Peyer's patch (tissue), 4 donors: ENCODE measurements around the gene GOLIM4. TPM values are rescaled to one million over a fixed set of nuclear protein-coding genes. Genes with fewer than 3 reads are reported as not detected.

Source experiments
- DNase-seq, 3 donors: peaks; one replicate each; pipeline ENCODE4 v3.0.0-alpha.2; 2017 to 2019
- H3K27ac ChIP-seq, 4 donors: fragments of 200-600 bp; sonication (generic); one replicate each; pipeline ENCODE4 v1.5.1; 2016 to 2019
- H3K27me3 ChIP-seq, 2 donors: fragments of 200-600 bp; sonication (generic); one replicate each; pipeline ENCODE4 v1.5.1; 2019
- H3K36me3 ChIP-seq, 3 donors: fragments of 200-600 bp; sonication (generic); one replicate each; pipeline ENCODE4 v1.5.1; 2016 to 2019
- H3K4me1 ChIP-seq, 4 donors: fragments of 200-600 bp; sonication (generic); one replicate each; pipeline ENCODE4 v1.5.1; 2016 to 2019
- H3K4me3 ChIP-seq, 4 donors: fragments of 200-600 bp; sonication (generic); 1 replicate in 3 of 4; 2 replicates in 1 of 4; pipeline ENCODE4 v1.5.1; 2016 to 2019; ENCODE audit warnings: mild to moderate bottlenecking in 1 of 4
- H3K9me3 ChIP-seq, 4 donors: fragments of 200-600 bp; sonication (generic); one replicate each; pipeline ENCODE4 v1.5.1; 2016 to 2019; ENCODE audit warnings: mild to moderate bottlenecking in 1 of 4
- POLR2A ChIP-seq, 2 donors: fragments of 450-650 bp; IDR thresholded peaks; one replicate each; pipeline ENCODE4 v1.5.1; 2017; ENCODE audit warnings: antibody characterized with exemption in 2 of 2, mild to moderate bottlenecking in 2 of 2, moderate library complexity in 2 of 2
- total RNA-seq, 4 donors: library from RNA; depleted of rRNA; stranded (reverse); fragments of >200 nt; gene quantifications; one replicate each; pipeline ENCODE4 v1.1.0, GENCODE V29; 2016
- TF ChIP-seq, protein P1 (sequence below), 6 experiments: fragments of 450-650 bp in 4 of 6; fragments of 200-600 bp in 2 of 6; sonication (generic) in 1 of 6; IDR thresholded peaks; one replicate each; pipeline ENCODE4 v1.5.1; 2017 to 2019; ENCODE audit warnings: antibody characterized with exemption in 6 of 6, mild to moderate bottlenecking in 3 of 6, moderate library complexity in 1 of 6

The GOLIM4 gene
- total RNA-seq, 4 donors from 2014 or later: 102 to 186 (median 139) TPM

DNA sequence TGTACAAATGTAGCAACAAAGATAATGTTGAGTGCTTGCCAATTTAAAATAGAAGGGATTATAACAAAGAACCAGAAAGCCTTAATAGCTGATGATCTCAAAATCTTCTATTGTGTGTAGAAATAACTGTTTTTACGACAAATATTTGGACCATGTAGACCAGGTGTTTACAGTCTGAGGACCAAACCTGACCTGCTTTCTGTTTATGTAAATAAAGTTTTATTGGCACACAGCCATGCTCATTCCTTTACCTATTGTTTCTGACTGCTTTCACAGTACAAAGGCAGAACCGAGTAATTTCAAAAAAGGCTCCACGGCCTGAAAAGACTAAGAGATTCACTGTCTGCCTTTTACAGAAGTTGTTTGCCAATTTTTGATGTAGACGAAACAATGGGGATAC, 91.8 kb downstream of the GOLIM4 start:
- peak overlapping the region in 1 of 4 donors; percentile 69 for H3K27ac ChIP-seq
- TF ChIP-seq, protein P1, sequence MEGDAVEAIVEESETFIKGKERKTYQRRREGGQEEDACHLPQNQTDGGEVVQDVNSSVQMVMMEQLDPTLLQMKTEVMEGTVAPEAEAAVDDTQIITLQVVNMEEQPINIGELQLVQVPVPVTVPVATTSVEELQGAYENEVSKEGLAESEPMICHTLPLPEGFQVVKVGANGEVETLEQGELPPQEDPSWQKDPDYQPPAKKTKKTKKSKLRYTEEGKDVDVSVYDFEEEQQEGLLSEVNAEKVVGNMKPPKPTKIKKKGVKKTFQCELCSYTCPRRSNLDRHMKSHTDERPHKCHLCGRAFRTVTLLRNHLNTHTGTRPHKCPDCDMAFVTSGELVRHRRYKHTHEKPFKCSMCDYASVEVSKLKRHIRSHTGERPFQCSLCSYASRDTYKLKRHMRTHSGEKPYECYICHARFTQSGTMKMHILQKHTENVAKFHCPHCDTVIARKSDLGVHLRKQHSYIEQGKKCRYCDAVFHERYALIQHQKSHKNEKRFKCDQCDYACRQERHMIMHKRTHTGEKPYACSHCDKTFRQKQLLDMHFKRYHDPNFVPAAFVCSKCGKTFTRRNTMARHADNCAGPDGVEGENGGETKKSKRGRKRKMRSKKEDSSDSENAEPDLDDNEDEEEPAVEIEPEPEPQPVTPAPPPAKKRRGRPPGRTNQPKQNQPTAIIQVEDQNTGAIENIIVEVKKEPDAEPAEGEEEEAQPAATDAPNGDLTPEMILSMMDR (IDR thresholded peaks at IDR 0.05): no peak
- H3K27me3 ChIP-seq: no peaks in the 10 kb centered on the region
- peaks cover 0 to 9% (median 0%) of the 10 kb centered on the region in 3 donors for H3K36me3 ChIP-seq
- H3K4me3 ChIP-seq: no peak overlapping the region
- DNase-seq: no peak
- peaks cover 0 to 5% (median 0%) of the 10 kb centered on the region in 4 donors for H3K4me1 ChIP-seq
- no peaks in the 10 kb centered on the region for H3K9me3 ChIP-seq

DNA sequence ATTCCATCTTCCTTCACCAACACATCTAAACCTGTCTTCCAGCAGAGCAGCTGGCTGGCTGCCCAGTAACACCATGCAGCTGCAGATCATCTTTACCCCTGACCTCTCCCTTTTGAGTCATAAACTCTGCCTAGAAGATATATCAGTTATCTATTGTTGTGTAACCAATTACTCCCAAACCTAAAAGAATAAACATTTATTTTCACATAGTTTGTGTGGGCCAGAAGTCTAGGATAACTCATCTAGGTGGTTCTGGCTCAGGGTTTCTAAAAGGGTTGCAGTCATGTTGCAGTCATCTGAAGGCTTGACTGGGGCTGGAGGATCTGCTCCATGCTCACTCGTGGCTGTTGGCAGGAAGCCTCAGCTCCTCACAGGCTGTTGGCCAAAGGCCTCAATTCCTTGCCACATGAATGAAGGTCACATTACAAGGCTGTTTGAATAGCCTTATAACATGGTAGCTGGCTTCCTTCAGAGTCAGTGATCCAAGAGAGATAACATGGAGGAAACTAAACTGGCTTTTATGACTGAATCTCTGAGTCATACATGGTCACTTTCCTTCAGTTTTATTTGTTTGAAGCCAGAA, 92.8 kb downstream of the GOLIM4 start:
- peaks cover 0 to 5% (median 0%) of the 10 kb centered on the region in 4 donors for H3K4me1 ChIP-seq
- no peak for TF ChIP-seq POLR2A (IDR thresholded peaks at IDR 0.05)
- TF ChIP-seq, protein P1 (IDR thresholded peaks at IDR 0.05): no peak
- DNase-seq: peak in 2 of 3 donors; percentile 77 to 81
- no peak overlapping the region for H3K4me3 ChIP-seq
- H3K36me3 ChIP-seq: peaks cover 0 to under 1% (median 0%) of the 10 kb centered on the region in 3 donors
- H3K27ac ChIP-seq: peak overlapping the region in 2 of 4 donors; percentile 40 to 74
- H3K27me3 ChIP-seq: no peaks in the 10 kb centered on the region
- H3K9me3 ChIP-seq: no peaks in the 10 kb centered on the region

DNA sequence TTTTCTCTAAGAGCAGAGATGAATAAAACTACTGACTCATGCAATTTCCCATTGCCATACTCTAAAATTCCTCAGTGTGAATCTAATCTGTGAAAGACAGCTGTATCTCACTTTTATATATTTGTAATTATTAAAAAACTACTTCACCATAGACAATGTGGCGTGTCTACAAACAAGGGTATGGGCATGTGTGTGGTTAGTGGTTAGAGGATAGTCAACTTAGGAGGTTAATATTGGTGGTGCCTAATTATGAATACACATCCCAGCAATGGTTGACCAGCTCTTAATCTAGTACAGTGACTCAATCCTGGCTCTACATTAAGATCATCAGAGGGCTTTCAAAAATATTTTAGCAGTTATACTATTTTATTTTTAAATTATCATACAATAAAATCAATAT, 94.5 kb downstream of the GOLIM4 start:
- H3K36me3 ChIP-seq: no peaks in the 10 kb centered on the region
- H3K9me3 ChIP-seq: no peaks in the 10 kb centered on the region
- no peak for DNase-seq
- H3K27ac ChIP-seq: no peak overlapping the region
- no peak overlapping the region for H3K4me3 ChIP-seq
- H3K27me3 ChIP-seq: no peaks in the 10 kb centered on the region
- TF ChIP-seq, protein P1 (IDR thresholded peaks at IDR 0.05): no peak
- TF ChIP-seq POLR2A (IDR thresholded peaks at IDR 0.05): no peak
- peaks cover 0 to 5% (median 0%) of the 10 kb centered on the region in 4 donors for H3K4me1 ChIP-seq

DNA sequence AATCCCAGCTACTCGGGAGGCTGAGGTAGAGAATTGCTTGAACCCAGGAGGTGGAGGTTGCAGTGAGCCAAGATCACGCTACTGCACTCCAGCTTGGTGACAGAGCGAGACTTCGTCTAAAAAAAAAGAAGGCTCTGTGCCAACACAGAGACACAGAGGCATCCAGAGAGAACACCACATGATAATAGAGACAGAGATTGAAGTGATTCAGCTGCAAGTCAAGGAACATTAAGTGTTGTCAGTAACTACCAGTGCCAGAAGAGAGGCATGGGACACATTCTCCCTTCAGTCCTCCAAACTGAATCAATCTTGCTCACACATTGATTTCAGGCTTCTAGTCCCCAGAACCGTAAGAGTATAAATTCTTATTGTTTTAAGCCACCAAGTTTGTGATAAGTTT, 97.5 kb downstream of the GOLIM4 start:
- H3K4me1 ChIP-seq: no peaks in the 10 kb centered on the region
- H3K36me3 ChIP-seq: no peaks in the 10 kb centered on the region
- DNase-seq: no peak
- no peaks in the 10 kb centered on the region for H3K27me3 ChIP-seq
- no peaks in the 10 kb centered on the region for H3K9me3 ChIP-seq
- no peak overlapping the region for H3K4me3 ChIP-seq
- H3K27ac ChIP-seq: no peak overlapping the region
- TF ChIP-seq, protein P1 (IDR thresholded peaks at IDR 0.05): no peak
- no peak for TF ChIP-seq POLR2A (IDR thresholded peaks at IDR 0.05)

DNA sequence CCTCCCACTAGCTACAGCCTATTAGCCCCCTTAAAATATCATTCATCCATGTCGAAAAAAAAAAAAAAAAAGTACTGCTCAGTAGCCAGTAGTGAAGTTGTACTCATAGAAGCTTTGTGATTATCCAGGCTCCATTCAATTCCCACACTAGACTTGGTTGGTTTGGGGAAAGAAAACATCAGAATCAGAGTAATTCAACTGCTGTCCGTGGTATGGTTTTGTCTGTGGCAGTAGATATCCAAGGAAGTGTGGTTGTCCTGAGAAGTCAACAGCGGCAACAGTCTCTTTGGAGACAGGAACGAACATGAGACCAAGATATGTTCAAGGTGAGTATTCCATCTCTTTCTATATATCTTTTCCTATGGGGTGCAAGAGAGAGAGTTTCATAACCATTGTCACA, 99.2 kb downstream of the GOLIM4 start:
- H3K27me3 ChIP-seq: no peaks in the 10 kb centered on the region
- no peak for DNase-seq
- H3K27ac ChIP-seq: no peak overlapping the region
- H3K9me3 ChIP-seq: no peaks in the 10 kb centered on the region
- no peaks in the 10 kb centered on the region for H3K36me3 ChIP-seq
- H3K4me3 ChIP-seq: no peak overlapping the region
- H3K4me1 ChIP-seq: no peaks in the 10 kb centered on the region
- TF ChIP-seq, protein P1 (IDR thresholded peaks at IDR 0.05): no peak
- TF ChIP-seq POLR2A (IDR thresholded peaks at IDR 0.05): no peak
